HK-2 (cell line): ENCODE measurements around the gene B9D2.
"Not testable (repeated sequence)": the region's sequence is repeated elsewhere in the genome, so short reads cannot be mapped to it uniquely, and the experiment has no call there.

Source experiments
- DNase-seq: peaks from one replicate; pipeline ENCODE4 v3.0.0-alpha.2; 2018; ENCODE audit not compliant: unreplicated experiment

The B9D2 gene

DNA sequence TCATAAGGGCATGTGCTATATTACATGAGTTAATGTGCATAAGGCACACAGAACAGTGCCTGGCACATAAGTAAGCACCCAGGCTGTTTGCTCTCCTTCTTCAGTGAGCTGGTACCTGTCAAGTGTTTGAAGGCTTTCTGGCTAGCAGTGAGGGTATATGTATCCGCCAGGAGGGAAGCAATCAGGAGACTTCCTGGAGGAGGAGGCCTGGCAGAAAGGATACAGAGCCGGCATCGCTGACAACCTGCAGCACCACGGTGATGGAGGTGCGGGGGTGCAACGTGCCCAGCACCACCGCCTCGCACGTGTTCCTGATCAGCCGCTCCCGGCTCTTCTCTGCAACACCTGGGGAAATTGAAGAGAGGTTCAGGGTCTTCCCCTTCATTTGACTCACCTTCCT is 27.7 kb upstream of the B9D2 start:
- no peak for DNase-seq

DNA sequence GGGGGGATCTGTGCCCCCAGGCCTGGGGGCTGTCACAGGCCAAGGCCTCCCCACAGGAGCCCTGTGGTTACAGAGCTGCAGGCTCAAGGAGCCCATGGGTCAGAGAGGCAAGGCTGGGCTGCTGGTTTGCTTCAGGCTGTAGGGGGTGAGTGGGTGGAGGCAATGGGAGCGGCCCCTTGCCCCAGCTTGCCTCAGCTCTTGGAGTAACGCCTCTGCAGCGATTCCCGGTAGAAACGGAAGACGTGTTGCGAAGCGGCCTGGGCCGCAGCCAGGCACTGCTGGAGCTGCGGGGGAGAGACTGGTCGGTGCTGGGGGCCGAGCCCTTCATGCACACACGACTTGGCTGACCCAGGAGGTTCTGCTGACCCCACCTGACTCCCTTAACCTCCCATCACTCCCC is 22.5 kb upstream of the B9D2 start:
- DNase-seq, result no peak

DNA sequence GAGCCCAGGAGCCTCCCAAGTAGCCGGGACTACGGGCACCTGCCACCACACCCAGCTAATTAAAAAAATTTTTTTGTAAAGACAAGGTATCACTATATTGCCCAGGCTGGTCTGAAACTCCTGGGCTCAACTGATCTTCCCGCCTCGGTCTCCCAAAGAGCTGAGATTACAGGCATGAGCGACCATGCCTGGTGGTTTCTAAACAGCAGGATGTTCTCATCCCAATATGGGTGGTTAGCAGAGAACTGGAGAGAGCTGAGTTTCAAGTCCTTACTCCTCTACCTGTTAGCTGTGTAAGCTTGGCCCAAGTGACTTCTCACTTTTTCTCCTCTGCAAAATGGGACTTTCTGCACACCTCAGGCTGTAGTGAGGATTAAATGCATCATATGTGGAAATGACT is 20.4 kb upstream of the B9D2 start:
- peak; percentile 43 for DNase-seq

DNA sequence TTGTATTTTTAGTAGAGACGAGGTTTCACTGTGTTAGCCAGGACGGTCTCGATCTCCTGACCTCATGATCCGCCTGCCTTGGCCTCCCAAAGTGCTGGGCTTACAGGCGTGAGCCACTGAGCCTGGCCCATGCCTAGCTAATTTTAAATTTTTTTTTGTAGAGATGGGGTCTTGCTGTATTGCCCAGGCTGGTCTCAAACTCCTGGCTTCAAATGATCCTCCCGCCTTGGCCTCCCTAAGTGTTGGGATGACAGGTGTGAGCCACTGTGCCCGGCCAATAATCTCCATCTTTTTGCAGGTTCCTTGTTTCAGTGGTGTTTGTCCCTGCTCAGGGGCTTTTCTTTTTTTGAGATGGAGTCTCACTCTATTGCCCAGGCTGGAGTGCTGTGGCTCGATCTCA is 17.6 kb upstream of the B9D2 start:
- DNase-seq, result not testable (repeated sequence)

DNA sequence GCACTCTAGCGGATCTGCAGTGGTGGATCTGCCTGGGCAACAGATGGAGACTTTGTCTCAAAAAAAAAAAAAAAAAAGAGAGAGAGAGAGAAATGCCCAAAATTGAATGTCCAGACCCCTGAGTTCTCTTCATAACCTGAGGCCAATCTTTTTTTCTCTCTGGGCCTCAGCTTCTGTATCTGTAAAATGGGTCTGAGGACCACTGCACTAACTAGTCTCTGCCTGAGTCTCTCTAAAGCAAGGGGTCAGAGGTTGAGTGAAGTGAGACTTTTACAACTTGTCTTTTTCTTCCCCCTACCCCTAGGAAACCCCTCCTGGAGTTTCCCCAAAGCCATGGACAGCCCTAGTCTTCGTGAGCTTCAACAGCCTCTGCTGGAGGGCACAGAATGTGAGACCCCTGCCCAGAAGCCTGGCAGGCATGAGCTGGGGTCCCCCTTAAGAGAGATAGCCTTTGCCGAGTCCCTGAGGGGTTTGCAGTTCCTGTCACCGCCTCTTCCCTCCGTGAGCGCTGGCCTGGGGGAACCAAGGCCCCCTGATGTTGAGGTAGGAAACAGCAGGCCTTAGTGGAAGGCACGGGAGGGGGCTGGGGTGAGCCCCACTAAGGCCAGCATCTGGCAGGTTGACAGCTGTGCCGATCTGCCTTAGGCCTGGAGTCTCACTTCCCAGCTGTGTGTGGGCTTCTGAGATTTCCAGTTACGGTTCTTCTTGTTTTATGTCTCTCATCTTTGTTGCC is 14.2 kb upstream of the B9D2 start:
- no peak for DNase-seq

DNA sequence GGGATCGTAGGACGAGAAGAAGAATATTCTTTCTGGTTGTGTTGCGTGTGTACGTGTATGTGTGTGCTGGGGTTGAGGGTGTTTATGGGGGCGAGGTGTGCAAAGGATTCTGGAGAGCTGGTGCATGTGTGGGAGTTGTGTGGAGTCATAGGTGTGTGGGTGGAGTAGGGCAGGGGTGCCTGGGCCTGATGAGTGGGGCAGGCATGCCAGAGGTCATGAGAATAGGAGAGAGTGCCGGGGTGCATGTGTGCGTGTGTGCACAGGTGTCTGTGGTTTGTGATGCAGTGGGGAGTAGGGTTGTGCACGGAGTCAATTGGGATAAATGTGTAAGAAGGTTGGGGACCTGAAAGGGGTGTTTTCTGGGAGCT is 13.0 kb upstream of the B9D2 start:
- DNase-seq, result no peak

DNA sequence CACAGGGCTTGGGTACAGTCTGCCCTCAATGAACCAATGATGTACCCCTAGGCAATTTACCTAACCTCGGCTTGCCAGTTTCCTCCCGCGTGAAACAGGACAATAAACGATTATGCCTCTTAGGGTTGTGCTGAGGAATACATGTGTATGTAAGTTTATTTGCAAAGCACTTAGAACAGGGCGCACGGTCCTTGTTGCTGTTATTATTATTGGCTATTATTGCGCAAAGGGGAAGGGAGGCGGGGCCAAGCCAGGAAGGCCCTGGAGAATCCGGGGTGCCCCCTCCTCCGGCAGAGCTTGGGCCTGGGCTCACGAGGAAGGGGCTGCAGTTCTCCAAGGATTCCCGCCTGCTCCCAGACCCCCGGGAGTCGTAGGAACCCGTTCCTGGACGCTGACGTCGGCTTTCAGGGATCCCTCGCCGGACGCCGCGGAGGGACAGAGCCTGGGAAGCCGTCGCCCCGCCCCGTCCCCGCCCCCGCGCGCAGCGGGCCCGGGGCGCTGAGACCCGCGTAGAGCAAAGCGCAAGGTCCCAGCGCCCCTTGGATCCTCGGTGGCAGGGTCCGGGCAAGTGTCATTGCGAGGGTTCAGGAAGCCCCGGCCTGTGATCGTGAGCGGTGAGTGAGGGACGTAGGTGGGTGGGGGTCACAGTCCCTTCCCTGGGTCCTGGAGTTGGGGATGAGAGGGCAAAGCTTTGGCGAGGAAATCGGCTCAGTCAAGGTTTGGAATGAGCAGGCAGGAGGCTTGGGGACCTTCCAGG is 12.5 kb upstream of the B9D2 start, which contains the start of gene TMEM91:
TSS of gene TMEM91 (plus strand) at position 293 of the 757 bp plus-strand sequence. CDS start 1,777 bp downstream, outside the sequence.
- no peak for DNase-seq

DNA sequence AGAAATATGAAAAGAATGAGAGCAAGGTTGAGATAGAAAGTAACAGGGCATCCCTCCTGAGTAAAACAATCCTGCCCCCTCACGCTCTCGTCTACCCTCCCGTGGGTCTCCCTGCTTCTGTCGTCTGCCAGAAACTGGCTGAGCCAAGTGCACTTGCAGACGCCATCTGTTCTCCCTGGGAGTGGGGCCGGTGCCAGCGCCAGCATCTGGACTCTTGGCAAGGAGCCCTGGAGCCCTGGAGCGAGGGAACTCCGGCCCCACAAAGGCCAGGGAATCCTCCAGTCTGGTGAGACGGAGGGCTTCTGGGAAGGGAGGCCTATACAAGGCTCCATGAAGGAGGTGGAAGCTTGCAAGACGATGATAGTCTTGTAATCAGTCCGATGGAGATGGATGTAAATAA is 10.0 kb upstream of the B9D2 start:
- DNase-seq, result no peak

DNA sequence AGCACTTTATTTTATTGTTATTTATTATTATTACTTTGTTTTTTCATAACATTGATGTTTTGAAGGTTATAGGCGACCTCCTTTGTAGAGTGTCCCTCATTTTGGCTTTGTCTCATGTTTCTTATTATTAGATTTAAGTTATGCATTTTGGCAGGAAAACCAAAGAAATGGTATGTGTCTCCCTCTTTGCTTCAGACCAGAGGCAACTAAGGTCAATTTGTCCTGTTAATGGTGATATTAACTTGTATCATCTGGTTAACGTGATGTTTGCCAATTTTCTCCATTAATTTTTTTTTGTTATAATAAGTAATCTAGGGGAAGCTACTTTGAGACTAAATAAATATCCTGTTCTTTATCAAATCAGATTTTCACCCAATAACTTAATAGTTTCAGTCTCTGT is 8.6 kb upstream of the B9D2 start:
- no peak for DNase-seq

DNA sequence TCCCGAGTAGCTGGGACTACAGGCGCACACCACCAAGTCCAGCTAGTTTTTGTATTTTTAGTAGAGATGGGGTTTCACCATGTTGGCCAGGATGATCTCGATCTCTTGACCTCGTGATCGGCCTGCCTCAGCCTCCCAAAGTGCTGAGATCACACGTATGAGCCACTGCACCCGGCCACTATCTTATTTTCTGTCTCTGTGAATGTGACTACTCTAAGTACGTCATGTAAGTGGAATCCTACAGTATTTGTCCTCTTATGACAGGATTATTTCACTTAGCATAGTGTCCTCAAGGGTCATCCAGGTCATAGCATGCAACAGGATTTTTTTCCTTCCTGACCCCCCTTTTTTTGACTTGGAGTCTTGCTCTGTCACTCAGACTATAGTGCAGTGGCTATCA is 7.6 kb upstream of the B9D2 start:
- DNase-seq, result no peak

DNA sequence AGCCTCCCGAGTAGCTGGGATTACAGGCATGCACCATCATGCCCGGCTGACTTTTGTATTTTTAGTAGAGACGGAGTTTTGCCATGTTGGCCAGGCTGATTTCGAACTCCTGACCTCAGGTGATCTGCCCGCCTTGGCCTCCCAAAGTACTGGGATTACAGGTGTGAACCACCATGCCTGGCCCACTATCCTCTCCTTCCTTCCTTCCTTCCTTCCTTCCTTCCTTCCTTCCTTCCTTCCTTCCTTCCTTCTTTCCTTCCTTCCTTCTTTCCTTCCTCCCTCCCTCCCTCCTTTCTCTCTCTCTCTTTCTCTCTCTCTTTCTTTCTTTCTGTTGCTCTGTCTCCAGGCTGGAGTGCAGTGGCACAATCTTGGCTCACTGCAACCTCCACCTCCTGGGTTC is 7.2 kb upstream of the B9D2 start:
- DNase-seq, result not testable (repeated sequence)

DNA sequence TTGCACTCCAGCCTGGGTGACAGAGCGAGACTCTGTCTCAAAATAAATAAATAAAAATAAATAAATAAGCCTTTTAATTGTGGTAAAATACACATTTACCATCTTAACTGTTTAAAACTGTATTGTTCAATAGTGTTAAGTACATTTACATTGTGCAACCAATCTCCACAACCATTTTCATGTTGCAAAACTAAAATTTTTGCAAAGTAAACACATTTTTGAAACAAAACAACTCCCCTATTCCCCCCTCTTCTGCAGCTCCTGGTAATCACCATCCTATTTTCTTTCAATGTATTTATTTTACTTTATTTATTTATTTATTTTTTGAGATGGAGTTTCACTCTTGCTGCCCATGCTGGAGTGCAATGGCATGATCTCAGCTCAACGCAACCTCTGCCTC is 5.8 kb upstream of the B9D2 start:
- no peak for DNase-seq

DNA sequence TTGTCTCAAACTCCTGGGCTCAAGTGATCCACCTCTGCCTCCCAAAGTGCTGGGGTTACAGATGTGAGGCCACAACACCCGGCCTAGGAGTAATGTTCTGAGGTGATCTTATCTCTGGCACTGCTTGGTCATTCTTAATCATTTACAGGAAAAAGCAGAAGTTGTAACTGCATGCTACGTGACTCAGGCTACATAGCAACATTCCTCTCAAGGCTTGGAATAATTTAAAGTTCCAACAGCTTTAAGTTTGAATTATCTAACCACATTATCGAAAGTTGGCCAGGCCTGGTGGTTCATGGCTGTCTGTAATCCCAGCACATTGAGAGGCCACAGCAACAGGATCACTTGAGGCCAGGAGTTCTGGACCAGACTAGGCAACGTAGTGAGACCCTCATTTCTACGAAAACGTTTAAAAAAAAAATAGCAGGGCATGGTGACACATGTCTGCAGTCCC is 3.9 kb upstream of the B9D2 start:
- peak; percentile 48 for DNase-seq

DNA sequence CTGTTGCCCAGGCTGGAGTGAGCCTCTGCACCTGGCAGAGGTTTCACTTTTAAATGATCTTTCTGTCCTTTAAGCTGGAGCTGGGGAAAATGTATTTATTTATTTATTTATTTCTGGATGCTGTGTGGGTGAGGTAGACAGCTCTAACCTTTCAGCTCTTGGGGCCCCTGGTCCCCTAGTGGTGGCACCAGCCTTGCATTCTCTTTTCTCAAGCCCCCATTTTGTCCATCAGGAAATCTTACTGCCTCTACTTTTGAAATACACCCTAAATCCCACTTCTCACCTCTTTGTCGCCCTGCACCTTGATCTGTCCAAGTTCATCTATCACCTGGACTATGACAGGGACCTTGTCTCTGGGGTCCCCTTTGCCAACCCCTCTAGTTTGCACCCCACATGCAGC is 2.1 kb upstream of the B9D2 start:
- DNase-seq, result no peak

DNA sequence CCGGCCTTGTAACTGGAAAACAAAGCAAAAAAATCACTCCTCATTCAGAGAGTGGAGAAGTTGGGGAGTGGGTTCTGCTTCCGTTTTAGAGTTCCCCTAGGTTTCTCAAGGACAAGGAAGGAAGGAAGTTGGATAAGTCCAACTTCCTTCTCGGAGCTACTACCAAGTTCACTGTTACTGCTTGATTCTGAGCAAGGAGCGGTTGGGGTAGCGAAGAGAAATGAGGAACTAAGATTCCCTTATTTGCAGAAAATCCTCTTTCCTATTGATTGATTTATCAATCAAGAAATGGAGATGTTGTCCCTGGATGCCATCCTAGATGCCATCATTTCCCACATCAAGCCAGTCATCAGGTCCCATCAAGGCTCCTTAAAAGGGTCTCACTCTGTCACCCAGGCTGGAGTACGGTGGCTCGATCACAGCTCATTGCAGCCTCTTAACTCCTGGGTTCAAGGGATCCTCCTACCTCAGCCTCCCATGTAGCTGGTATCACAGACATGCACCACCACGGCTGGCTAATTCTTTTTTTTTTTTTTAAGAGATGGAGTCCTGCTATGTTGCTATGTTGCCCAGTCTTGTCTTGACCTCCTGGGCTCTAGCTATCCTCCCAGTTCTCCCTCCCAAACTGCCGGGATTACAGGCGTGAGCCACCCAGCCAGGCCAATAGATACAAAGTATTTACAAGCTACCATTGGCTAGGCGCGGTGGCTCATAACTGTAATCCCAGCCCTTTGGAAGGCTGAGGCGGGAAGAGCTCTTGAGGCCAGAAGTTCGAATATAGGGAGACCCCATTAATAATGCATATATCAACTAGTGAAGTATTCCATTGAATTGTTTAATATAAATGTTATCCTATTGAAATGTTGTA is 809 bp upstream of the B9D2 start:
- no peak for DNase-seq

DNA sequence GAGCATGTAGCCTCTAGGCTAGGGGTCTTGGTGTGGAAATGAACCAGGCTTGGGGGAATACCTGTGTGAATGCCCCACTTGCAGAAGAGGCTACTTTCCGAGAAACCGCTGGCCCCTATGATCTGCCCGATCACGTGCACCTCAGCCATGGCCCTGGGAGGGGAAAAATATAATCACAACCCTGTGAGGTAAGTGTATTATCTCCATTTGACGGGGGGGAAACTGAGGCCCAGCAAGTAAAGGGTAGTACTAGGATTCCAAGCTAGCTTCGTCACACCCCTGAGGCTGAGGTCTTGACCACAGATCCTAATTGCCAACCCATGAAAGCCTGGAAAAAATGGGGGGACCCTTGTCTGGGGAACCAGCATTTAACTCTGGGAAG is 587 bp downstream of the B9D2 start:
- no peak for DNase-seq

DNA sequence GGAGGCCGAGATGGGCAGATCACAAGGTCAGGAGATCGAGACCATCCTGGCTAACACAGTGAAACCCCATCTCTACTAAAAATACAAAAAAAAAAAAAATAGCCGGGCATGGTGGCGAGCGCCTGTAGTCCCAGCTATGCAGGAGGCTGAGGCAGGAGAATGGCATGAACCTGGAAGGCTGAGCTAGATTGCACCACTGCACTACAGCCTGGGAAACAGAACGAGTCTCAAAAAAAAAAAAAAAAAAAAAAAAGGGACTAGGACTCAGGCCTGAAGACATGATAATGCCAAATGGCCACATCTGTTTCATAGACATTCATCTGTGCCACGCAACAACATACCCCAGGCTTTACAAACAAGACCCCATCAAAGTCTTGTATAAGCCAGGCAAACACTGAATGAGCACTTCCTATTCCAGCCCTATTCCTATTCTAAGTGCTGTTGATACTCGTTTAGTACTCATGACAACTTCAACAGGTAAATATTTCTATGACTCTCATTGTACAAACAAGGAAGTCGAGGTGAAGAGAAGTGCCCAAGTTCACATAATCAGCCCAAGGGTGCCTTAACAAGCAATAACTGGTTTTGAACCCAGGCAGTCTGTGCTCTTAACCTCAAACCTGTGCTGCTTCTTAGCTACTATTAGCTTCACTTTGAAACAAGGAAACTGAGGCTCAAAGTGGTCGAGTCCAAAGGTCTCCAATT is 1.7 kb downstream of the B9D2 start:
- no peak for DNase-seq

DNA sequence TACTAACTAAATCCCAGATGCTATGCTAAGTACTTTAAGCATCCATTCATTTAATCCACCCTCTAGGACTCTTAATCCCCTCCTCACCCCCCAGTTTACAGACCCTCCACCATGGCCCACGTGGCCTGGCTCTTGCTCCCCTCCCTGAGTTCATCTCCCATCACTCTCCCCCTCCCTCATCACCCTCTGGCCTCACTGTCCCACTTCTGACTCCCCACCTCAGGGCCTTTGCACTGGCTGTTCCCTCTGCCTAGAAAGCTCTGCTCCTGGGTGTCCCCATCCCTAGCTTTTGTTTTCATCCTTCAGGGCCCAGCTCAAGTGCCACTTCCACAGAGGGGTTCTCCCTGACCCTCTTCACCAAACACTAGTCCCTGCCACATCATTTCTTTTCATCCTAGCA is 4.2 kb downstream of the B9D2 start:
- DNase-seq, result no peak

DNA sequence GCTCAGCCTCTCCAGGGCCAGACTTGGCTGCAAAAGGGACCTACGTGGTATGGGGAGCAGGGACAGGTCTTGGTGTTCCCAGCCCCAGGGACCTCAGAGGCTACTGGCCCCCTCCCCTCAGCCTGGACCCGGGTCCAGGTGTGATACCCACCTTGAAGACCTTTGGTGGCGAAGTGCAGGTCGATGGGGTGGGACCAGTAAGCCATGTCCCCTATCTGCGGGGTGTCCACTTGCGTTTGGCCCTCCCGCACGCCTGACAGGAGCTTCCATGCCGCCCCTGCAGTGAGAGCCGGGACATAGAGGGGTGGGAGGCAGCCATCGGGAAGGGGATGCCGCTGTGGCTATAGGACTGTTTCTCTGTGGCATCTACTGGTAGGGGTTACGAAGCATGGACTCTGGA is 6.2 kb downstream of the B9D2 start:
- DNase-seq, result no peak

DNA sequence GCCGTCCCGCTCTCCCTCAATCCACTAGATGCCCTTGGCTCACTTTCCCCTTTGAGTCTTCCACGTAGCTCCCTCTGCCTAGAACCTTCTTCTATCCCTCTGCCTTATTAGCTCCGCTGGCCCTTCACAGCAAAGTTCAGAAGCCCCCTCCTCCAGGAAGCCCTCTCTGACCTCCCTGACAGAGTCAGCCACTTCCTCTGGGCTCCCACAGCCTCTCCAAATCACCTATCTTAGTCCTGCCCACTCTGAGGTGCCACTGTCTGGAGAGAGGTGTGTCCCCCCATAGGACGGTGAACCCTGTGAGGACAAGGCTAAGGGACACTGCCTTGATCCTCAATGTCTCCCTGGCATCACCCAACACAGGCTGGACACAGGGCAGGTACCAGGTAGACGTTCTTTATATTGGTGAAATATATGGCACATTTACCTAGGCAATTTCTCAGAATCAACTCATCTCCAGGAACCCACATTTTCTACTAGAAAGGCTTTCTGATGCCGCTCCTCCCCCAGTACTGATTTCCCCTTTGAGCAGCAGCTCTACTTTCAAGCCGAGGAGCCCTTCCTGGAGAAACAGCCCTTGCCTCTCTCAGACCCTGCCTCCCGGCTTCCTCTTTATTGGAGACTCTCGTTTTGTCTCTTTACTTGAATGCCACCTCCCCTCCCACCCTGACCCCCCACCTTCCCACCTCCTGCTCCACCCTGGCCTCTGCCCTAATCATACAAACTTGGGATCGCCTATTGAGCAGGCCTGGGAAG is 6.8 kb downstream of the B9D2 start:
- no peak for DNase-seq

DNA sequence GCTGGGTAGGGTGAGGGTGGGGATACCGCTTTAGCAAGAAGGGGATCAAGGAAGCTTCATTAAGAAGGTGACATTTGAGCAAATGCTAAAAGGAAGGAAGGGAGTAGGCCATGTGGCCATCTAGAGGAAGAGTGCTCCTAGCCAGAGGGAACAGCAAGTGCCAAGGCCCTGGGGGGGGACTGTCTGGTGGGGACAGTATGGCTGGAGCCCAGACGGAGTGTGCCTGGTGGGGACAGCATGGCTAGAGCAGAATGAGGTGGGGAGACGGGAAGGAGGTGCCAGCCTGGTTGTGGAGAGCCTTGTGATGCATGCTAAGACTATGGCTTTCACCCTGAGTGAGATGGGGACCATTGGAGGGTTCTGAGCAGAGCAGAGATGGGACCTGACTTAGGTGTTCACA is 8.1 kb downstream of the B9D2 start:
- DNase-seq, result no peak
